BE2C (cell line): ENCODE results near the gene MAP3K13.
A peak's percentile ranks its signal among the peaks of the same experiment; 100 is the strongest.

Experiments
- DNase-seq: peaks from one replicate; pipeline ENCODE4 v3.0.0-alpha.2; 2020
- H3K27me3 ChIP-seq: fragments of 250-450 bp; sonication (Bioruptor Pico); 2 replicates; pipeline ENCODE4 v1.5.1; 2020; ENCODE audit warnings: mild to moderate bottlenecking
- H3K36me3 ChIP-seq: fragments of 250-450 bp; sonication (Bioruptor Pico); 2 replicates; pipeline ENCODE4 v1.5.1; 2020; ENCODE audit warnings: mild to moderate bottlenecking
- H3K4me1 ChIP-seq: fragments of 250-450 bp; sonication (Bioruptor Pico); 2 replicates; pipeline ENCODE4 v1.5.1; 2020
- H3K4me3 ChIP-seq: 2 replicates; pipeline ENCODE4 v1.5.1; 2011; ENCODE audit warnings: low read depth, low read length
- H3K9me3 ChIP-seq: fragments of 250-450 bp; sonication (Bioruptor Pico); 2 replicates; pipeline ENCODE4 v1.5.1; 2020
- CTCF ChIP-seq: IDR thresholded peaks from 2 replicates; pipeline ENCODE4 v1.5.1; 2012; ENCODE audit warnings: mild to moderate bottlenecking, low read depth, low read length

The MAP3K13 gene

GRCh38 chr3:185490241-185490640 lies 127.3 kb downstream of the MAP3K13 start:
- Histone ChIP-seq H3K9me3 (no peaks in the 10 kb centered on the region), H3K4me1 (peaks cover 2% of the 10 kb centered on the region; the same call in 1 of the 2 replicates), H3K27me3 (no peaks in the 10 kb centered on the region), H3K36me3 (peaks cover 47% of the 10 kb centered on the region), H3K4me3 (no peak overlapping the region)
- no peak for DNase-seq
- TF ChIP-seq CTCF, result no peak

GRCh38 chr3:185498503-185499396 lies 135.8 kb downstream of the MAP3K13 start, which contains the start of gene TMEM41A:
Gene TMEM41A, minus strand, starts transcription at chr3:185499035. Its CDS starts 74 bp downstream, at chr3:185498961.
- Histone ChIP-seq H3K4me3 (peak within 1 kb of the TSS; percentile 97), H3K9me3 (no peaks in the 10 kb centered on the region), H3K27me3 (no peaks in the 10 kb centered on the region), H3K36me3 (peaks cover 30% of the 10 kb centered on the region), H3K4me1 (peaks cover 4% of the 10 kb centered on the region)
- peak; percentile 97 for DNase-seq
- no peak; the same call in 1 of the 2 replicates for TF ChIP-seq CTCF

- Histone ChIP-seq H3K9me3 (no peaks in the 10 kb centered on the region), H3K27me3 (no peaks in the 10 kb centered on the region), H3K4me1 (no peaks in the 10 kb centered on the region), H3K36me3 (peaks cover 3% of the 10 kb centered on the region), H3K4me3 (no peak overlapping the region)
- no peak for DNase-seq
- TF ChIP-seq CTCF, result no peak
Observed at GRCh38 chr3:185502987-185503386, 140.1 kb downstream of the MAP3K13 start.

GRCh38 chr3:185503521-185503920 lies 140.6 kb downstream of the MAP3K13 start:
- no peak for DNase-seq

GRCh38 chr3:185504636-185505035 lies 141.7 kb downstream of the MAP3K13 start:
- H3K4me3 ChIP-seq, result no peak overlapping the region
- no peak for TF ChIP-seq CTCF
- DNase-seq, result no peak
- no peaks in the 10 kb centered on the region for H3K4me1 ChIP-seq
- no peaks in the 10 kb centered on the region for H3K36me3 ChIP-seq
- no peaks in the 10 kb centered on the region for H3K27me3 ChIP-seq
- H3K9me3 ChIP-seq, result no peaks in the 10 kb centered on the region

More at GRCh38 chr3:185503521-185503920, 140.6 kb downstream of the MAP3K13 start:
- Histone ChIP-seq H3K27me3 (no peaks in the 10 kb centered on the region), H3K4me3 (no peak overlapping the region), H3K4me1 (no peaks in the 10 kb centered on the region), H3K9me3 (no peaks in the 10 kb centered on the region), H3K36me3 (peaks cover 2% of the 10 kb centered on the region)
- TF ChIP-seq CTCF, result no peak

- no peaks in the 10 kb centered on the region for H3K9me3 ChIP-seq
- TF ChIP-seq CTCF, result no peak
- H3K27me3 ChIP-seq, result no peaks in the 10 kb centered on the region
- DNase-seq, result no peak
- H3K4me3 ChIP-seq, result no peak overlapping the region
- no peaks in the 10 kb centered on the region for H3K36me3 ChIP-seq
- no peaks in the 10 kb centered on the region for H3K4me1 ChIP-seq
Observed at GRCh38 chr3:185507883-185508282, 144.9 kb downstream of the MAP3K13 start.
